Measurements from ENCODE around the gene LHFPL4. TPM values are rescaled to one million over a fixed set of nuclear protein-coding genes. Genes with fewer than 3 reads are reported as not detected.
A peak's percentile ranks its signal among the peaks of the same experiment; 100 is the strongest.
"Not testable (repeated sequence)": the region's sequence is repeated elsewhere in the genome, so short reads cannot be mapped to it uniquely, and the experiment has no call there.

Gene LHFPL4
- total RNA-seq (2014; rRNA removed; shearing (Covaris generic)): not detected in 2 replicates

- DNase-seq (ENCODE audit: low read depth): no peak
Observed at GRCh38 chr3:9553021-9553947, at the start of gene LHFPL4. Gene LHFPL4 (minus strand): TSS chr3:9553822. CDS start chr3:9552679, 1,143 bp downstream.

- DNase-seq (ENCODE audit: low read depth): no peak
Observed at GRCh38 chr3:9602620-9603019, 49.0 kb upstream of the LHFPL4 start.

- not testable (repeated sequence) for DNase-seq (ENCODE audit: low read depth)
Observed at GRCh38 chr3:9601006-9601581, 47.5 kb upstream of the LHFPL4 start.

DNA sequence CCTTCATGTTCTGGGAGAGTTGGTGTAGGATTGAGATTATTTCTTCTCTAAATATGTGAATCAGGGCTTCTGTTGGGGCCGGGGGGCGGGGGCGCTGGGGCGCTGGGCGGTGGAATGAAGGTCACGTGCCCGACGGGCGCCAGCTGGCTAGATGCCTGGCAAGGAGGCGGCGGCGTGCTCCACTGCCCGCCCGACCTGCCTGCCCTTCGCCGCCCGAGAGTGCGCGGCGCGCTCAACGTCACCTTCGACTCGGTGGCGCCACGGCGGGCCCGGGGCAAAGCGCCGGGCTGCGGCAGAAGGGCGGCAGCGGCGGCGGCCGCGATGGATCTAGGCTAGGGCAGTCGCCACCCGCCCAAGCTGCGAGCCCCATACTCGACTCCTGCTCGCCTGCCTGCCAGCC is 47.0 kb upstream of the LHFPL4 start:
- peak; percentile 6 for DNase-seq (ENCODE audit: low read depth)

GRCh38 chr3:9598783-9599387 is 45.3 kb upstream of the LHFPL4 start:
- no peak for DNase-seq (ENCODE audit: low read depth)

- DNase-seq (ENCODE audit: low read depth): no peak
Observed at GRCh38 chr3:9595877-9596276, 42.3 kb upstream of the LHFPL4 start.

GRCh38 chr3:9591781-9592180 is 38.2 kb upstream of the LHFPL4 start:
- DNase-seq (ENCODE audit: low read depth): not testable (repeated sequence)

DNA sequence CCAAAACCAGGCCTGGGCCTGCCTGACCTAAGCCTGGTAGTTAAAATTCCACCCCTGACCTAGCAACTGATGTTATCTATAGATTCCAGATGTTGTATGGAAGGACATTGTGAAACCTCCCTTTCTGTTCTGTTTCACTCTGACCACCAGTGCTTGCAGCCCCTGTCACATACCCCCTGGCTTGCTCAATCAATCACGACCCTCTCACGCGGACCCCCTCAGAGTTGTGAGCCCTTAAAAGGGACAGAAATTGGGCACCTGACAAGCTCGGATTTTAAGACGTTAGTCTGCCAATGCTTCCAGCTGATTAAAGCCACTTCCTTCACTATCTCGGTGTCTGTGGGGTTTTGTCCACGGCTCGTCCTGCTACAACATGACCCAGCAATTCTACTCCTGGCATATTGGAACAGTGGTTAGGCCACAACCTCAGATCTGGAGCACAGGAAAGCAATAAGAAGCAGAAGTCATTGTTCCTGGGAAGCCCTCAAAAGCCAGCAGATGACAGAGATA is 36.7 kb upstream of the LHFPL4 start:
- DNase-seq (ENCODE audit: low read depth): no peak

DNA sequence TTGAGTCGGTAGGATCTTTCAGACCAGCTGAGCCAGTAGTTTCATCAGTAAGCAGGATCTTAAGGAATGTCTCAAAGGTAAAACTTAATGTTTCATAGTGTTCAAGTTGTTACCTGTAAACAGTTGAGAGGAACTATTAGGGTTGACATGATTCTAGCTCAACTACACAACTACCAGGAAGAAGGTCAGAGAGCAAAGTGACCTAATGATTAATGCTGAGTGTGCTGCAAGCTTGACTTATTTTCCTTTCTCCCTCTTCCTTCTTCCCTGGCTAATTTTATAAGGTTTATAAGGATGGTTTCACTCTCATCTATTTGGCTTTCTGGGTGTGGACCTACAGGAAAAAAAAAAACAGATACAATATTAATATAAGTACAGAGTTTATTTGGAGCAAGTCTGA is 30.2 kb upstream of the LHFPL4 start:
- DNase-seq (ENCODE audit: low read depth): no peak

GRCh38 chr3:9583371-9583770 is 29.7 kb upstream of the LHFPL4 start:
- DNase-seq (ENCODE audit: low read depth): no peak

GRCh38 chr3:9582332-9582731 is 28.7 kb upstream of the LHFPL4 start:
- DNase-seq (ENCODE audit: low read depth): no peak

DNA sequence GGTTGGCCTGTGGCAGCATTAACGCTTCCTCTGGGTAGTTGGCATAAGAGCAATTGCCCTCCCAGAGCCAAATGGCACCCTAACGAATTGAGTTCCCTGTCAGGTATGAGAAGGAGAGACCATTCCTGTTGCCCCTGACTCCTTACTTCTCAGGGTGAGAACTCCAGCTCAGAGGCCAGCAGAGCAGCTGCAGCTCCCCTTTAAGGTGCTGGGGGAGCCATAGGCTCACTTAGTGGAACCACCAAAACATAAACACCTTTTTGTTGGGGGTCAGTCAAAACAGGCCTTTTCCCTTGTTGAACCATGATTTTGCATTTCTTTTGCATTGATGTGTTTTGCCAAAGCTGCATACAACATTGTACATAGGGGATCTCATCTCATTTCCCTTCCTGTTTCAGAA is 28.1 kb upstream of the LHFPL4 start:
- DNase-seq (ENCODE audit: low read depth): no peak

DNA sequence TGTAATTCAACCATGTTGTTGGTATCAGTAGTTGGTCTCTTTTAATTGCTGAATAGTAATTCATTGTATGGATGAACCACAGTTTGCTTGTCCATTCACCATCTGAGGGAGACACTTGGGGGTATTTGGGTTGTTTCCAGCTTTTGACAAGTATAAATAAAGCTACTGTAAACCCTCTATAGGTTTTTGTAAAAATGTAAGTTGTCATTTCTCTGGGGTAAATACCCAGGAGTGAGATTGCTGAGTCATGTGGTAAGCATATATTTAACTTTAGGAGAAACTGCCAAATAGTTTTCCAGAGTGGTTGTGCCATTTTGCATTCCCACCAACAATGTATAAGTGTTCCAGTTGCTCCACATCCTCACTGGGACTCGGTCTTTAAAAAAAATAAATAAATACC is 15.4 kb upstream of the LHFPL4 start:
- peak; percentile 9 for DNase-seq (ENCODE audit: low read depth)

DNA sequence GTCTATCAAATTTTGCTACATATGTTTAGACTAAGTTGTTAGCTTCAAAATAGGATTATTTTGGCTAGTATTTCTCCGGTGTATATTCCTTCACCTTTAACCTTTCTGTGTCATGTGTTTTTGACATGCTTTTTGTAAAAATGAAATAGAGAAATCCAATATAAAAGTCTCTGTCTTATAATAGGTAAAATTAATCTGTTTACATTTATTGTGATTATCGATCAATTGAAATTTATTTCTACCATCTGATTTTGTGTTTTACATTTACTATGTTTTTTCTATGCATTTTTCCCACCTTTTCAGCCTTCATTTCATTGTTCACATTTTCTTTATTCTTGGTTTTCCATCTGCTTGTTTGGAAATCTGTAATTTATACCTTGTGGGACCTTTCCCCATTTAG is 11.7 kb upstream of the LHFPL4 start:
- DNase-seq (ENCODE audit: low read depth): no peak

DNA sequence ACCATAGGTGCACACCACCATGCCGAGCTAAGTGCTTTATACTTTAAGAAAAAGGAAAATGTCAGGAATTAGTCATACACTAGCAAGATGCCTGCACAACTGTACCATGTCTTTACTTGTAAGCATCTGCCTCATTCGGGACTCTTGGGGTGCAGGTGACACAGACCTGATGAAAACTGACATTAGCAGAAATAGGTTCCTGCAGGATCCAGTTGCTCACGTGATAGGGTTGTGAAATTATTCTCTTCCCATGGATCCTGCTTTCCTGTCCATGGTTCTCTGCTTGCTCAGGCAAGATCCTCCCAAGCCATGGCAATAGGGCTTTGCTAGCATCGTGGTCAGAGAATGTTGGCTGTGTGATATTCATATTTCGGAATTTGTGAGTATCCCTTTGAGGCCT is 10.2 kb upstream of the LHFPL4 start:
- DNase-seq (ENCODE audit: low read depth): no peak

DNA sequence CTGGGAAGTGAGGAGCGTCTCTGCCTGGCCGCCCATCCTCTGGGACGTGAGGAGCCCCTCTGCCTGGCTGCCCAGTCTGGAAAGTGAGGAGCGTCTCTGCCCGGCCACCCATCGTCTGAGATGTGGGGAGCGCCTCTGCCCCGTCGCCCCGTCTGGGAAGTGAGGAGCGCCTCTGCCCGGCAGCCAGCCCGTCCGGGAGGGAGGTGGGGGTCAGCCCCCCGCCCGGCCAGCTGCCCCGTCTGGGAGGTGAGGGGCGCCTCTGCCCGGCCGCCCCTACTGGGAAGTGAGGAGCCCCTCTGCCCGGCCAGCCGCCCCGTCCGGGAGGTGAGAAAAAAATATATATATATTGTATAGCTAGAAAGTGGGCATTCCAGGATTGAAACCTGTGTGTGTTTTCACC is 6.4 kb upstream of the LHFPL4 start:
- DNase-seq (ENCODE audit: low read depth): not testable (repeated sequence)

DNA sequence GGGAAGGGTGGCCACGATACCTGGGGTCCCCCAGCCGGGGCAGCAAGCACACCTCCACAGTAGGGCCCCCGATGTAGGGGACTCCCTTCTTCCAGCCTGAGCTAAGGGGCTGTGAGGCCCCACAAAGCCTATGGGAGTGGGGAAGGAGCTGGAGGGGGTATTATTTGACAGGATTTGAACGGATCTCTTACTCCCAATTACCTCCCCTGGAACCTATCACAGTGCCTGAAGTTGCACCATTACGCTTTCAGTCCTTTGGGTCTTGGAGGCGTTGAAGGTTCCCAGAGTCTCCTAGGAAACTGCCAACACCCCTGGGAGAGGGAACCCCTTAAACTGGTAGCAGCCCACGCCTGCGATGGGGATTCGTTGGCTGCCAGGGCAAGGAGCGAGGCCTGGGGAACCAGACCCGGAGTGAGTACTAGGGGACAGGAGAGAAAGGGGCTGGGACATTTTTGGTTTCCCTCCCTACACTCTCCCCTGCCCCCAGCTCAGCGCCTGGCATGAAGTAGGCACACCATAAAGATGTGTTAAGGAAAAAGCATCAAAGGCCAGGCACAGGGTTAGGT is 409 bp upstream of the LHFPL4 start:
- DNase-seq (ENCODE audit: low read depth): no peak

- DNase-seq (ENCODE audit: low read depth): peak; percentile 42
Observed at GRCh38 chr3:9552252-9552999, 1.2 kb downstream of the LHFPL4 start.

DNA sequence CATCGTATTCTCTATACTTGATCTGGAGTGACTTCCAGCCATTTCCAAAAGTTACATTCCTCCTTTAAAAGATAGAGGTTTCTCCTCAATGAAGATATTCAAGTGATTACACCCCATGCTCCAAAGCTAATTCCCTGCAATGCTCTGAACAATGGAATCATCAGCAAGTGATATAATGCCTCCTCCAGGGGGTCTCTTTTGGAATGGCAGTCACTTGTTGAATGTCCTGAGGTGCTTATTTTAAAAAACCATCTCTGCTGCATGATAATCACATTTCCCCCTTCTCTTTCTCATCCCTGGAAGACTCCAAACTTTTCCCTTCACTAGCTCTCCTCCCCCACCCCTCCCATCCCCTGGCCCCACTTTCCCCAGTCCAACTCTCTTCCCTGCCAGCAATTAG is 2.6 kb downstream of the LHFPL4 start:
- no peak for DNase-seq (ENCODE audit: low read depth)

DNA sequence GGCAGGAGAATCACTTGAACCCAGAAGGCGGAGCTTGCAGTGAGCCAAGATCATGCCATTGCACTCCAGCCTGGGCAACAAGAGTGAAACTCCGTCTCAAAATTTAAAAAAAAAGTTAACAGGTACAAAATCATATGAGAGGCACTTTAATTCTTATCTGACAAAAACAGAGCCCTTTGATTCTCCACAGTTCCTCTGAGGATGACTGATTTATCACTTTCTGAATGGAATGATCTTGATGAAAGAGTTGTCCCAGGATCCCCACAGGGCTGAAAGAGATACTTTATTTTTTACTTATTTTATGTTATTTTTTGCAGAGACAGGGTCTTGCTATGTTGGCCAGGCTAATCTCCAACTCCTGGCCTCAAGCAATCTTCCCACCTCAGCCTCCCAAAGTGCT is 4.0 kb downstream of the LHFPL4 start:
- no peak for DNase-seq (ENCODE audit: low read depth)

DNA sequence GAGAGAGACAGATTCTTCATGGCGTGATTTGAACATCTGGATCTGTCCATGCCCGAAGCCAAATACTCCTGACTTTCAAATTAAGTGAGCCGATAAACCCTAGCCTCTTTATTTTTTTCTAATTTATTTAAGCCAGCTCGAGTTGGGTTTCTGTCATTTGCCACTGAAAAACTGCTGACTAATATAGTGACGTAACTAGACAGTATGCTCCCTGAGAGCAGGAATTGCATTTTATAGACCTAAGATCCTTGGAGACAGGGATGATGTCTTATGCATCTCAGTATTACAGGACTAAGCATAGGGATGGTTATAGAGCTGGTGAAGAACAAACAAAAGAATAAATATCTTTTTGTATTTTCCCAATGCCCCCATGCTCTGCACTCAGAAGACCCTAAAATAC is 4.6 kb downstream of the LHFPL4 start:
- DNase-seq (ENCODE audit: low read depth): no peak

- no peak for DNase-seq (ENCODE audit: low read depth)
Observed at GRCh38 chr3:9542182-9542581, 11.4 kb downstream of the LHFPL4 start.

All from RPMI7951 (cell line).